ENCODE measurements around the gene PGLYRP4.

PGLYRP4 gene

GRCh38 chr1:153345187-153346076 is 3.2 kb downstream of the PGLYRP4 start:
- Histone ChIP-seq H3K27ac (ENCODE audit: low read depth, low read length) (no peak overlapping the region), H3K27me3 (ENCODE audit: control insufficient read depth, insufficient read depth, low read length) (no peaks in the 10 kb centered on the region; the same call in 1 of the 2 replicates), H3K9me3 (ENCODE audit: control insufficient read depth, insufficient read depth, low read length) (no peaks in the 10 kb centered on the region), H3K36me3 (ENCODE audit: control insufficient read depth, insufficient read depth, low read length) (no peaks in the 10 kb centered on the region), H3K4me1 (ENCODE audit: control insufficient read depth, insufficient read depth, low read length) (no peaks in the 10 kb centered on the region), H3K9ac (ENCODE audit: low read depth, low read length) (no peak overlapping the region), H3K4me3 (ENCODE audit: low read depth, low read length) (no peak overlapping the region)

- H3K27me3 ChIP-seq (ENCODE audit: control insufficient read depth, insufficient read depth, low read length): no peaks in the 10 kb centered on the region; the same call in 1 of the 2 replicates
- no peak overlapping the region for H3K4me3 ChIP-seq (ENCODE audit: low read depth, low read length)
- no peak overlapping the region for H3K27ac ChIP-seq (ENCODE audit: low read depth, low read length)
- H3K36me3 ChIP-seq (ENCODE audit: control insufficient read depth, insufficient read depth, low read length): no peaks in the 10 kb centered on the region
- no peaks in the 10 kb centered on the region for H3K9me3 ChIP-seq (ENCODE audit: control insufficient read depth, insufficient read depth, low read length)
- H3K4me1 ChIP-seq (ENCODE audit: control insufficient read depth, insufficient read depth, low read length): no peaks in the 10 kb centered on the region
- H3K9ac ChIP-seq (ENCODE audit: low read depth, low read length): no peak overlapping the region
These were observed 4.0 kb downstream of the PGLYRP4 start for GRCh38 chr1:153344718-153345025.

GRCh38 chr1:153343811-153344717 is 4.6 kb downstream of the PGLYRP4 start:
- Histone ChIP-seq H3K9me3 (ENCODE audit: control insufficient read depth, insufficient read depth, low read length) (no peaks in the 10 kb centered on the region), H3K27me3 (ENCODE audit: control insufficient read depth, insufficient read depth, low read length) (no peaks in the 10 kb centered on the region; the same call in 1 of the 2 replicates), H3K9ac (ENCODE audit: low read depth, low read length) (no peak overlapping the region), H3K4me1 (ENCODE audit: control insufficient read depth, insufficient read depth, low read length) (no peaks in the 10 kb centered on the region), H3K36me3 (ENCODE audit: control insufficient read depth, insufficient read depth, low read length) (no peaks in the 10 kb centered on the region), H3K4me3 (ENCODE audit: low read depth, low read length) (no peak overlapping the region), H3K27ac (ENCODE audit: low read depth, low read length) (no peak overlapping the region)

GRCh38 chr1:153343040-153343681 is 5.5 kb downstream of the PGLYRP4 start:
- Histone ChIP-seq H3K9ac (ENCODE audit: low read depth, low read length) (no peak overlapping the region), H3K9me3 (ENCODE audit: control insufficient read depth, insufficient read depth, low read length) (no peaks in the 10 kb centered on the region), H3K27ac (ENCODE audit: low read depth, low read length) (no peak overlapping the region), H3K4me1 (ENCODE audit: control insufficient read depth, insufficient read depth, low read length) (no peaks in the 10 kb centered on the region), H3K27me3 (ENCODE audit: control insufficient read depth, insufficient read depth, low read length) (no peaks in the 10 kb centered on the region; the same call in 1 of the 2 replicates), H3K36me3 (ENCODE audit: control insufficient read depth, insufficient read depth, low read length) (no peaks in the 10 kb centered on the region), H3K4me3 (ENCODE audit: low read depth, low read length) (no peak overlapping the region)

GRCh38 chr1:153342178-153342577 is 6.5 kb downstream of the PGLYRP4 start:
- Histone ChIP-seq H3K4me3 (ENCODE audit: low read depth, low read length) (no peak overlapping the region), H3K36me3 (ENCODE audit: control insufficient read depth, insufficient read depth, low read length) (no peaks in the 10 kb centered on the region), H3K9me3 (ENCODE audit: control insufficient read depth, insufficient read depth, low read length) (no peaks in the 10 kb centered on the region), H3K27ac (ENCODE audit: low read depth, low read length) (no peak overlapping the region), H3K9ac (ENCODE audit: low read depth, low read length) (no peak overlapping the region), H3K4me1 (ENCODE audit: control insufficient read depth, insufficient read depth, low read length) (no peaks in the 10 kb centered on the region), H3K27me3 (ENCODE audit: control insufficient read depth, insufficient read depth, low read length) (no peaks in the 10 kb centered on the region; the same call in 1 of the 2 replicates)

- Histone ChIP-seq H3K9me3 (ENCODE audit: control insufficient read depth, insufficient read depth, low read length) (no peaks in the 10 kb centered on the region), H3K9ac (ENCODE audit: low read depth, low read length) (no peak overlapping the region), H3K36me3 (ENCODE audit: control insufficient read depth, insufficient read depth, low read length) (no peaks in the 10 kb centered on the region), H3K4me1 (ENCODE audit: control insufficient read depth, insufficient read depth, low read length) (no peaks in the 10 kb centered on the region), H3K27ac (ENCODE audit: low read depth, low read length) (no peak overlapping the region), H3K27me3 (ENCODE audit: control insufficient read depth, insufficient read depth, low read length) (no peaks in the 10 kb centered on the region; the same call in 1 of the 2 replicates), H3K4me3 (ENCODE audit: low read depth, low read length) (no peak overlapping the region)
These were observed 7.2 kb downstream of the PGLYRP4 start for GRCh38 chr1:153341431-153341934.

GRCh38 chr1:153340356-153340755 is 8.3 kb downstream of the PGLYRP4 start:
- H3K9ac ChIP-seq (ENCODE audit: low read depth, low read length): no peak overlapping the region
- H3K4me3 ChIP-seq (ENCODE audit: low read depth, low read length): no peak overlapping the region
- H3K27me3 ChIP-seq (ENCODE audit: control insufficient read depth, insufficient read depth, low read length): no peaks in the 10 kb centered on the region; the same call in 1 of the 2 replicates
- H3K9me3 ChIP-seq (ENCODE audit: control insufficient read depth, insufficient read depth, low read length): no peaks in the 10 kb centered on the region; the same call in 1 of the 2 replicates
- no peak overlapping the region for H3K27ac ChIP-seq (ENCODE audit: low read depth, low read length)
- no peaks in the 10 kb centered on the region for H3K4me1 ChIP-seq (ENCODE audit: control insufficient read depth, insufficient read depth, low read length)
- H3K36me3 ChIP-seq (ENCODE audit: control insufficient read depth, insufficient read depth, low read length): no peaks in the 10 kb centered on the region

- H3K36me3 ChIP-seq (ENCODE audit: control insufficient read depth, insufficient read depth, low read length): no peaks in the 10 kb centered on the region
- H3K4me1 ChIP-seq (ENCODE audit: control insufficient read depth, insufficient read depth, low read length): no peaks in the 10 kb centered on the region
- no peak overlapping the region for H3K27ac ChIP-seq (ENCODE audit: low read depth, low read length)
- no peak overlapping the region for H3K4me3 ChIP-seq (ENCODE audit: low read depth, low read length)
- H3K9ac ChIP-seq (ENCODE audit: low read depth, low read length): no peak overlapping the region
- no peaks in the 10 kb centered on the region; the same call in 1 of the 2 replicates for H3K9me3 ChIP-seq (ENCODE audit: control insufficient read depth, insufficient read depth, low read length)
- no peaks in the 10 kb centered on the region; the same call in 1 of the 2 replicates for H3K27me3 ChIP-seq (ENCODE audit: control insufficient read depth, insufficient read depth, low read length)
These were observed 8.8 kb downstream of the PGLYRP4 start for GRCh38 chr1:153339802-153340201.

GRCh38 chr1:153337980-153338853 is 10.4 kb downstream of the PGLYRP4 start:
- no peaks in the 10 kb centered on the region for H3K36me3 ChIP-seq (ENCODE audit: control insufficient read depth, insufficient read depth, low read length)
- H3K9ac ChIP-seq (ENCODE audit: low read depth, low read length): no peak overlapping the region
- no peaks in the 10 kb centered on the region for H3K4me1 ChIP-seq (ENCODE audit: control insufficient read depth, insufficient read depth, low read length)
- no peaks in the 10 kb centered on the region; the same call in 1 of the 2 replicates for H3K9me3 ChIP-seq (ENCODE audit: control insufficient read depth, insufficient read depth, low read length)
- H3K27me3 ChIP-seq (ENCODE audit: control insufficient read depth, insufficient read depth, low read length): no peaks in the 10 kb centered on the region
- H3K4me3 ChIP-seq (ENCODE audit: low read depth, low read length): no peak overlapping the region
- no peak overlapping the region for H3K27ac ChIP-seq (ENCODE audit: low read depth, low read length)

GRCh38 chr1:153336650-153337049 is 12.0 kb downstream of the PGLYRP4 start:
- Histone ChIP-seq H3K4me3 (ENCODE audit: low read depth, low read length) (no peak overlapping the region), H3K4me1 (ENCODE audit: control insufficient read depth, insufficient read depth, low read length) (no peaks in the 10 kb centered on the region), H3K36me3 (ENCODE audit: control insufficient read depth, insufficient read depth, low read length) (no peaks in the 10 kb centered on the region), H3K27me3 (ENCODE audit: control insufficient read depth, insufficient read depth, low read length) (no peaks in the 10 kb centered on the region), H3K27ac (ENCODE audit: low read depth, low read length) (no peak overlapping the region), H3K9ac (ENCODE audit: low read depth, low read length) (no peak overlapping the region), H3K9me3 (ENCODE audit: control insufficient read depth, insufficient read depth, low read length) (peaks cover under 1% of the 10 kb centered on the region; the same call in 1 of the 2 replicates)

Measured in HUES48 (cell line).